OCI-LY1 (cell line): ENCODE results near the gene FAM168A.

Source experiments
- H2AFZ ChIP-seq: fragments of 200-600 bp; sonication (generic), shearing (Covaris generic); 2 replicates; pipeline ENCODE4 v1.6.0; 2014; ENCODE audit warnings: antibody characterized with exemption, mild to moderate bottlenecking, low read length
- H3F3A ChIP-seq: fragments of 200-600 bp; sonication (generic), shearing (Covaris generic); 2 replicates; pipeline ENCODE4 v1.6.0; 2014; ENCODE audit warnings: mild to moderate bottlenecking, antibody characterized with exemption, low read length, moderate library complexity; ENCODE audit not compliant: insufficient read depth
- H3K27ac ChIP-seq: fragments of 200-600 bp; sonication (generic); 2 replicates; pipeline ENCODE4 v1.5.1; 2014; ENCODE audit warnings: low read length, mixed run types, mild to moderate bottlenecking, low read depth; ENCODE audit not compliant: poor library complexity, severe bottlenecking
- H3K27me3 ChIP-seq: fragments of 200-600 bp; sonication (generic); 2 replicates; pipeline ENCODE4 v1.6.0; 2014; ENCODE audit warnings: antibody characterized with exemption, mild to moderate bottlenecking, low read length, moderate library complexity; ENCODE audit not compliant: insufficient read depth
- H3K36me3 ChIP-seq: fragments of 200-600 bp; sonication (generic); 2 replicates; pipeline ENCODE4 v1.6.1; 2014; ENCODE audit warnings: mild to moderate bottlenecking, antibody characterized with exemption, low read length, moderate library complexity, mixed read lengths; ENCODE audit not compliant: insufficient read depth
- H3K4me1 ChIP-seq: fragments of 200-600 bp; sonication (generic); 2 replicates; pipeline ENCODE4 v1.5.1; 2014; ENCODE audit warnings: mild to moderate bottlenecking, low read length, moderate library complexity; ENCODE audit not compliant: insufficient read depth, severe bottlenecking
- H3K4me2 ChIP-seq: fragments of 200-600 bp; sonication (generic), shearing (Covaris generic); 2 replicates; pipeline ENCODE4 v1.6.1; 2014; ENCODE audit warnings: low read length
- H3K4me3 ChIP-seq: fragments of 200-600 bp; sonication (generic); 2 replicates; pipeline ENCODE4 v1.5.1; 2014; ENCODE audit warnings: low read length, low read depth, mild to moderate bottlenecking, mixed read lengths; ENCODE audit not compliant: poor library complexity, severe bottlenecking
- H3K79me2 ChIP-seq: fragments of 200-600 bp; shearing (Covaris generic); 2 replicates; pipeline ENCODE4 v1.6.1; 2016; ENCODE audit warnings: mixed run types, low read length, mixed read lengths; ENCODE audit not compliant: insufficient read depth
- H3K9ac ChIP-seq: fragments of 200-600 bp; sonication (generic), shearing (Covaris generic); 2 replicates; pipeline ENCODE4 v1.6.1; 2014; ENCODE audit warnings: mild to moderate bottlenecking, low read length, mixed read lengths
- H3K9me2 ChIP-seq: fragments of 200-600 bp; sonication (generic), shearing (Covaris generic); 2 replicates; pipeline ENCODE4 v1.6.1; 2014; ENCODE audit warnings: low read depth, mild to moderate bottlenecking, low read length, mixed read lengths
- H3K9me3 ChIP-seq: fragments of 200-600 bp; shearing (Covaris generic); 2 replicates; pipeline ENCODE4 v1.6.1; 2014; ENCODE audit warnings: low read length, mixed read lengths
- H4K20me1 ChIP-seq: fragments of 200-600 bp; sonication (generic), shearing (Covaris generic); 2 replicates; pipeline ENCODE4 v1.6.0; 2016; ENCODE audit warnings: mild to moderate bottlenecking, low read length; ENCODE audit not compliant: insufficient read depth
- CTCF ChIP-seq: fragments of 200-600 bp; sonication (generic), shearing (Covaris generic); IDR thresholded peaks from 2 replicates; pipeline ENCODE4 v1.5.1; 2017; ENCODE audit warnings: mild to moderate bottlenecking, antibody characterized with exemption, low read length, moderate library complexity, mixed read lengths
- EZH2 ChIP-seq: fragments of 200-600 bp; sonication (generic), shearing (Covaris generic); IDR thresholded peaks from 2 replicates; pipeline ENCODE4 v1.8.0; 2017; ENCODE audit warnings: borderline replicate concordance, mixed run types, mild to moderate bottlenecking, antibody characterized with exemption, low read length, moderate library complexity, mixed read lengths

FAM168A gene

GRCh38 chr11:73429121-73429750 lies 168.7 kb downstream of the FAM168A start:
- TF ChIP-seq EZH2 = no peak
- TF ChIP-seq CTCF = no peak
- no peak overlapping the region for H3K9ac ChIP-seq
- H3K27ac ChIP-seq = no peak overlapping the region
- H3K36me3 ChIP-seq = no peaks in the 10 kb centered on the region
- no peak overlapping the region for H3K4me2 ChIP-seq
- no peaks in the 10 kb centered on the region for H3K27me3 ChIP-seq
- H3K9me2 ChIP-seq = no peaks in the 10 kb centered on the region
- no peaks in the 10 kb centered on the region for H3K79me2 ChIP-seq
- H3K9me3 ChIP-seq = no peaks in the 10 kb centered on the region
- no peak overlapping the region for H3K4me3 ChIP-seq
- H3K4me1 ChIP-seq = no peaks in the 10 kb centered on the region
- H3F3A ChIP-seq = no peaks in the 10 kb centered on the region
- H4K20me1 ChIP-seq = no peaks in the 10 kb centered on the region
- no peak overlapping the region for H2AFZ ChIP-seq

- Histone ChIP-seq H3F3A (no peaks in the 10 kb centered on the region), H3K9me3 (no peaks in the 10 kb centered on the region), H3K27me3 (no peaks in the 10 kb centered on the region), H2AFZ (no peak overlapping the region), H3K4me2 (no peak overlapping the region), H3K4me3 (no peak overlapping the region), H3K9me2 (no peaks in the 10 kb centered on the region), H4K20me1 (no peaks in the 10 kb centered on the region), H3K27ac (no peak overlapping the region), H3K36me3 (no peaks in the 10 kb centered on the region), H3K79me2 (no peaks in the 10 kb centered on the region), H3K4me1 (no peaks in the 10 kb centered on the region), H3K9ac (no peak overlapping the region)
- TF ChIP-seq EZH2 (no peak), CTCF (no peak)
Observed at GRCh38 chr11:73428699-73429098, 169.2 kb downstream of the FAM168A start.

GRCh38 chr11:73428227-73428626 lies 169.7 kb downstream of the FAM168A start:
- no peaks in the 10 kb centered on the region for H3K9me3 ChIP-seq
- TF ChIP-seq CTCF (no peak), EZH2 (no peak)
- H3K4me1 ChIP-seq = no peaks in the 10 kb centered on the region
- no peak overlapping the region for H3K27ac ChIP-seq
- no peak overlapping the region for H3K4me2 ChIP-seq
- no peaks in the 10 kb centered on the region for H3F3A ChIP-seq
- H3K27me3 ChIP-seq = no peaks in the 10 kb centered on the region
- H3K4me3 ChIP-seq = no peak overlapping the region
- no peaks in the 10 kb centered on the region for H3K36me3 ChIP-seq
- no peaks in the 10 kb centered on the region for H4K20me1 ChIP-seq
- no peaks in the 10 kb centered on the region for H3K9me2 ChIP-seq
- H3K79me2 ChIP-seq = no peaks in the 10 kb centered on the region
- H2AFZ ChIP-seq = no peak overlapping the region
- no peak overlapping the region for H3K9ac ChIP-seq
